ENCODE results near the gene SPIRE2. TPM values are rescaled to one million over a fixed set of nuclear protein-coding genes. Genes with fewer than 3 reads are reported as not detected.
A peak's percentile ranks its signal among the peaks of the same experiment; 100 is the strongest.

Gene SPIRE2
- total and polyA plus RNA-seq, 2 donors from 2014 or later = 2.9 to 6.5 TPM

DNA sequence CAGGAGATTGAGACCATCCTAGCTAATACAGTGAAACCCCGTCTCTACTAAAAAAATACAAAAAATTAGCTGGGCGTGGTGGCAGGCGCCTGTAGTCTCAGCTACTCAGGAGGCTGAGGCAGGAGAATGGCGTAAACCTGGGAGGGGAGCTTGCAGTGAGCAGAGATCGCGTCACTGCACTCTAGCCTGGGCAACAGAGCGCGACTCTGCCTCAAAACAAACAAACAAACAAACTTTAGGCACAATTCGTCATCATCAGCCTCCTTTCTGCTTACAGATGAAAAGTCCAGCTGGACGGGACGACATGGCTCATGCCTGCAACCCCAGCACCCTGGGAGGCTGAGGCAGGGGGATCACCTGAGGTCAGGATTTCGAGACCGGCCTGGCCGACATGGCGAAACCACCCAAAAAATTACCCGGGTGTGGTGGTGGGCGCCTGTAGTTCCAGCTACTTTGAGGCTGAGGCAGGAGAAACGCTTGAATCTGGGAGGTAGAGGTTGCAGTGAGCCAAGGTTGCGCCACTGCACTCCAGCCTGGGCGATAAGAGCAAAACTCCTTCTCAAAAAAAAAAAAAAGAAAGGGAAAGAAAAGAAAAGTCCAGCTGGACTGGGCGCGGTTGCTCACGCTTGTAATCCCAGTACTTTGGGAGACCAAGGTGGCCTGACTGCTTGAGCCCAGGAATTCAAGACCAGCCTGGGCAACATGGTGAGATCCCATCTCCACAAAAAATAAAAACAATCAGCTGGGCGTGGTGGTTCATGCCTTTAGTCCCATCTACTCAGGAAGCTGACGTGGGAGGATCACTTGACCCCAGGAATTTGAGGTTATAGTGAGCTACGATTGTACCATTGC lies 1.5 kb upstream of the SPIRE2 start:
- no peaks in the 10 kb centered on the region for H3K9me3 ChIP-seq (ENCODE audit: control insufficient read depth in 2 of 3, insufficient read depth in 1 of 3, low read length in 3 of 3)
- no peak overlapping the region for H3K4me3 ChIP-seq (ENCODE audit: low read length in 3 of 3)
- no peak for FAIRE-seq
- TF ChIP-seq, protein P1, sequence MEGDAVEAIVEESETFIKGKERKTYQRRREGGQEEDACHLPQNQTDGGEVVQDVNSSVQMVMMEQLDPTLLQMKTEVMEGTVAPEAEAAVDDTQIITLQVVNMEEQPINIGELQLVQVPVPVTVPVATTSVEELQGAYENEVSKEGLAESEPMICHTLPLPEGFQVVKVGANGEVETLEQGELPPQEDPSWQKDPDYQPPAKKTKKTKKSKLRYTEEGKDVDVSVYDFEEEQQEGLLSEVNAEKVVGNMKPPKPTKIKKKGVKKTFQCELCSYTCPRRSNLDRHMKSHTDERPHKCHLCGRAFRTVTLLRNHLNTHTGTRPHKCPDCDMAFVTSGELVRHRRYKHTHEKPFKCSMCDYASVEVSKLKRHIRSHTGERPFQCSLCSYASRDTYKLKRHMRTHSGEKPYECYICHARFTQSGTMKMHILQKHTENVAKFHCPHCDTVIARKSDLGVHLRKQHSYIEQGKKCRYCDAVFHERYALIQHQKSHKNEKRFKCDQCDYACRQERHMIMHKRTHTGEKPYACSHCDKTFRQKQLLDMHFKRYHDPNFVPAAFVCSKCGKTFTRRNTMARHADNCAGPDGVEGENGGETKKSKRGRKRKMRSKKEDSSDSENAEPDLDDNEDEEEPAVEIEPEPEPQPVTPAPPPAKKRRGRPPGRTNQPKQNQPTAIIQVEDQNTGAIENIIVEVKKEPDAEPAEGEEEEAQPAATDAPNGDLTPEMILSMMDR (IDR thresholded peaks at IDR 0.05; ENCODE audit: borderline replicate concordance, extremely low read depth, insufficient read depth) = no peak
- no peaks in the 10 kb centered on the region for H3K27me3 ChIP-seq (ENCODE audit: control insufficient read depth, insufficient read depth, low read length)
- H3K9ac ChIP-seq (ENCODE audit: low read length in 3 of 3) = no peak overlapping the region
- peaks cover 0 to 3% (median 3%) of the 10 kb centered on the region in 3 donors for H3K4me1 ChIP-seq (ENCODE audit: control insufficient read depth in 2 of 3, insufficient read depth in 2 of 3, low read depth in 1 of 3, low read length in 3 of 3)
- DNase-seq = no peak
- no peaks in the 10 kb centered on the region for H3K36me3 ChIP-seq (ENCODE audit: control insufficient read depth in 2 of 3, insufficient read depth in 3 of 3, low read length in 3 of 3)
- H3K27ac ChIP-seq (ENCODE audit: low read depth in 2 of 2, low read length in 2 of 2) = no peak overlapping the region
- intact Hi-C loops (cut with DNase I) = no loop called here

DNA sequence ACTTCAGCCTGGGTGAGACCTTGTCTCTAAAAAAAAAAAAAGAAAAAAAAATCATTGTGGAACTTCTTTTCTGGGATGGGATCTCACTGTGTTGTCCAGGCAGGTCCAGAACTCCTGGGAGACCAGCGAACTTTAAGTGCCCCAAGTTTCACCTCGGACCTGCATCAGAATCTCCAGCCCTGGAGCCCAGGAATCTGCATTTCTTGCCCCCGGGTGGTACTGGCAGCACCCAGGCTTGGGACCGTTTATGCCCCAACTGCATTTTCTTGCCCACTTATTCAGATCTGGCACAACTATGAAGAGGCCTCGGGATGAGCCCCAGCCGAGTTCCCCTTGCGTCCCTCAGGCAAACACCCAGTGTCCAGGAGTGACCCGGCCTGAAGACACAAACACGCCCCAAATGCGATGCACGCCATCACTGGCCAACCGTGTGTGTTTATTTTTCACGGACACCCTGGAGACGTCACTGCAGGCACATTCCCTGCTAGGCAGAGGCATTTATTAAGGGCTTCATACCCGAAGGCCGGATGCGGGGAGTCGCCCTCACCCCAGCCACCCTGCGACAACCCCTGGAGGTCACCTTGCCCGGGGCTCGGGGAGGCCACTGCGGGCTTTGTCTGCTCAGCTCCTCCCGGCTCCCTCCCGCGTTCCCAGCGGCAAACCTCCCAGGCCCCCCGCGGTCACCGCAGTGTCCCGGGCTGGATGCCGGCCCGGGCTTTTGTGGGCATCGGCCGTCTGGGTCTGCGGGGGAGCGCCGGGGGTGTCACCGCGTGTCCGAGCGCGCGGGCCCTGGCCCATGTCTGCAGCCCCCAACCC lies 684 bp upstream of the SPIRE2 start:
- no peaks in the 10 kb centered on the region for H3K36me3 ChIP-seq (ENCODE audit: control insufficient read depth in 2 of 3, insufficient read depth in 3 of 3, low read length in 3 of 3)
- no peaks in the 10 kb centered on the region for H3K9me3 ChIP-seq (ENCODE audit: control insufficient read depth in 2 of 3, insufficient read depth in 1 of 3, low read length in 3 of 3)
- no peaks in the 10 kb centered on the region for H3K27me3 ChIP-seq (ENCODE audit: control insufficient read depth, insufficient read depth, low read length)
- no peak for FAIRE-seq
- H3K4me1 ChIP-seq (ENCODE audit: control insufficient read depth in 2 of 3, insufficient read depth in 2 of 3, low read depth in 1 of 3, low read length in 3 of 3) = peaks cover 0 to 3% (median 3%) of the 10 kb centered on the region in 3 donors
- DNase-seq = peak; percentile 72 to 90 (median 76)
- no peak overlapping the region for H3K9ac ChIP-seq (ENCODE audit: low read length in 3 of 3)
- intact Hi-C loops (cut with DNase I) = no loop called here
- H3K27ac ChIP-seq (ENCODE audit: low read depth in 2 of 2, low read length in 2 of 2) = peak overlapping the region in 1 of 2 donors; percentile 17
- TF ChIP-seq, protein P1 (IDR thresholded peaks at IDR 0.05; ENCODE audit: borderline replicate concordance, extremely low read depth, insufficient read depth) = no peak
- peak overlapping the region; percentile 44 to 58 (median 48) for H3K4me3 ChIP-seq (ENCODE audit: low read length in 3 of 3)

DNA sequence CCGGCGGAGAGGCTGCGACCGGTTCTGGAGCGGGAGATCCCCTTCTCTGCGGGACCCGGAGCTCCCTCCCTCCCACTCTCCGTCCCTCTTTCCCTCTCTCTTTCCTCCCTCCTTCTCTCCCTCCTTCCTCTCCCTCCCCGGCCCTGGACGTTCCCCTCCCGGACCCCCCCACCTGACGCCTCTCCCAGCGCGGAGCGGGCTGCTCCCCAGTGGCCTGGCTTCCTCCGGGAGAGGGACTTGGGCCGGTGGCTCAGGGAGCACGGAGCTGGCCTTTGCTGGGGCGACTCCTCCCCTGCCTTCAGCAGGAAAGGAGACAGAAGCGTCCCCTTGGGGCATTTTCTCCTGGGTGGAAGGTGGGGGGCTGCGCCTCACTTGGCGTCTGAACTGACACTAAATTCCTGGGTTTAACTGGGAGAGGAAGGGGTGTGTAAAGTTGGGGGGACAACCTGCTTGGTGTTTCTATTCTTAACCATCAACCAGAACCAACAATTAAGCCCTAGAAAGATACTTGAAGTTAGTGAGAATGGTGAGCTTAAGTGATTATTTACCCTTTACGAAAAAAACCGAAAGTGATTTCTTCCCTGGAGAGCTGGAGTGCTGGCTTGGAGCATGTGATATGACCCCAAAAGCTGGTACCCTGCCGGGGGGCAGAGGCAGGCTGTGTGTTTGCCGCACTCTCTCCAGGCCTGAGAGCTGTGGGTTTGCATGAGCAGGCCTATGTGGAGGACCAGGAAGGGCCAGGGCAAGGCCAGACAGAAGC lies 775 bp downstream of the SPIRE2 start:
- H3K4me3 ChIP-seq (ENCODE audit: low read length in 3 of 3) = peak overlapping the region in 1 of 3 donors; percentile 17
- peaks cover 0 to 3% (median 3%) of the 10 kb centered on the region in 3 donors for H3K4me1 ChIP-seq (ENCODE audit: control insufficient read depth in 2 of 3, insufficient read depth in 2 of 3, low read depth in 1 of 3, low read length in 3 of 3)
- TF ChIP-seq, protein P1 (IDR thresholded peaks at IDR 0.05; ENCODE audit: borderline replicate concordance, extremely low read depth, insufficient read depth) = no peak
- DNase-seq (peak in 2 of 5 donors; percentile 34 to 80), FAIRE-seq (no peak)
- intact Hi-C loops (cut with DNase I) = no loop called here
- no peaks in the 10 kb centered on the region for H3K27me3 ChIP-seq (ENCODE audit: control insufficient read depth, insufficient read depth, low read length)
- no peak overlapping the region for H3K27ac ChIP-seq (ENCODE audit: low read depth in 2 of 2, low read length in 2 of 2)
- H3K9me3 ChIP-seq (ENCODE audit: control insufficient read depth in 2 of 3, insufficient read depth in 1 of 3, low read length in 3 of 3) = no peaks in the 10 kb centered on the region
- H3K9ac ChIP-seq (ENCODE audit: low read length in 3 of 3) = no peak overlapping the region
- H3K36me3 ChIP-seq (ENCODE audit: control insufficient read depth in 2 of 3, insufficient read depth in 3 of 3, low read length in 3 of 3) = no peaks in the 10 kb centered on the region

All from kidney (tissue), 14 donors.